ENCODE results near the gene PCDHA2. TPM values are rescaled to one million over a fixed set of nuclear protein-coding genes. Genes with fewer than 3 reads are reported as not detected.
"Not testable (repeated sequence)": the region's sequence is repeated elsewhere in the genome, so short reads cannot be mapped to it uniquely, and the experiment has no call there.

The PCDHA2 gene
- total RNA-seq, 1 donor from 2014 or later: not detected

GRCh38 chr5:140808889-140809291, 14.2 kb downstream of the PCDHA2 start:
- no peak for DNase-seq (ENCODE audit: low read depth in 2 of 2)

GRCh38 chr5:140821375-140822280, 27.0 kb downstream of the PCDHA2 start, which contains the start of gene PCDHA5:
Gene PCDHA5, plus strand, starts transcription at chr5:140821613.
- DNase-seq (ENCODE audit: low read depth in 2 of 2): peak in 1 of 2 donors; percentile 23

- DNase-seq (ENCODE audit: low read depth in 2 of 2): no peak
Measured at GRCh38 chr5:140822281-140822629, 27.6 kb downstream of the PCDHA2 start.

- DNase-seq (ENCODE audit: low read depth in 2 of 2): not testable (repeated sequence)
Measured at GRCh38 chr5:140822969-140823368, 28.3 kb downstream of the PCDHA2 start.

GRCh38 chr5:140823475-140823874, 28.8 kb downstream of the PCDHA2 start:
- no peak for DNase-seq (ENCODE audit: low read depth in 2 of 2)

GRCh38 chr5:140827704-140828361, 33.2 kb downstream of the PCDHA2 start, which contains the start of gene PCDHA6:
Gene PCDHA6, plus strand, starts transcription at chr5:140827960. Its CDS starts 132 bp downstream, at chr5:140828092.
- no peak for DNase-seq (ENCODE audit: low read depth in 2 of 2)

- no peak for DNase-seq (ENCODE audit: low read depth in 2 of 2)
Measured at GRCh38 chr5:140828362-140828737, 33.7 kb downstream of the PCDHA2 start.

GRCh38 chr5:140829511-140830501, 35.2 kb downstream of the PCDHA2 start:
- DNase-seq (ENCODE audit: low read depth in 2 of 2): not testable (repeated sequence)

- peak; percentile 17 to 19 for DNase-seq (ENCODE audit: low read depth in 2 of 2)
Measured at GRCh38 chr5:140833993-140834392, 39.3 kb downstream of the PCDHA2 start, which contains the start of gene PCDHA7. Gene PCDHA7, plus strand, starts transcription at chr5:140834269. Its CDS starts 115 bp downstream, at chr5:140834384.

- not testable (repeated sequence) for DNase-seq (ENCODE audit: low read depth in 2 of 2)
Measured at GRCh38 chr5:140834439-140835008, 39.9 kb downstream of the PCDHA2 start.

GRCh38 chr5:140835622-140836510, 41.2 kb downstream of the PCDHA2 start:
- no peak for DNase-seq (ENCODE audit: low read depth in 2 of 2)

- DNase-seq (ENCODE audit: low read depth in 2 of 2): no peak
Measured at GRCh38 chr5:140840978-140841962, 46.6 kb downstream of the PCDHA2 start, which contains the start of gene PCDHA8. Gene PCDHA8, plus strand, starts transcription at chr5:140841187. Its CDS starts 135 bp downstream, at chr5:140841322.

- DNase-seq (ENCODE audit: low read depth in 2 of 2): no peak
Measured at GRCh38 chr5:140842798-140843733, 48.4 kb downstream of the PCDHA2 start.

Data from dermis microvascular lymphatic vessel endothelial cell (primary cell).